Measurements from ENCODE around the gene SACS.

Gene SACS

GRCh38 chr13:23450340-23451046, 17.0 kb upstream of the SACS start:
- no peaks in the 10 kb centered on the region for H3K9me2 ChIP-seq (ENCODE audit: low read depth, low read length)
- no peaks in the 10 kb centered on the region for H4K20me1 ChIP-seq (ENCODE audit: insufficient read depth, low read length)
- no peaks in the 10 kb centered on the region for H3K9me3 ChIP-seq (ENCODE audit: low read length)
- H3K27me3 ChIP-seq (ENCODE audit: insufficient read depth, low read length), result no peaks in the 10 kb centered on the region; the same call in 1 of the 2 replicates
- H3K27ac ChIP-seq (ENCODE audit: low read depth, low read length, poor library complexity, severe bottlenecking), result no peak overlapping the region
- no peak overlapping the region for H3K4me2 ChIP-seq (ENCODE audit: low read length)
- no peak overlapping the region for H2AFZ ChIP-seq (ENCODE audit: low read length)
- no peaks in the 10 kb centered on the region for H3K4me1 ChIP-seq (ENCODE audit: insufficient read depth, low read length, severe bottlenecking)
- no peak overlapping the region for H3K4me3 ChIP-seq (ENCODE audit: low read depth, low read length, poor library complexity, severe bottlenecking)
- H3F3A ChIP-seq (ENCODE audit: insufficient read depth, low read length), result no peaks in the 10 kb centered on the region
- TF ChIP-seq EZH2 (IDR thresholded peaks at IDR 0.05; ENCODE audit: borderline replicate concordance, low read length) (no peak), CTCF (IDR thresholded peaks at IDR 0.05; ENCODE audit: low read length) (no peak)
- no peaks in the 10 kb centered on the region for H3K36me3 ChIP-seq (ENCODE audit: insufficient read depth, low read length)
- no peaks in the 10 kb centered on the region for H3K79me2 ChIP-seq (ENCODE audit: insufficient read depth, low read length)
- H3K9ac ChIP-seq (ENCODE audit: low read length), result no peak overlapping the region

GRCh38 chr13:23449398-23450162, 16.1 kb upstream of the SACS start:
- H4K20me1 ChIP-seq (ENCODE audit: insufficient read depth, low read length), result no peaks in the 10 kb centered on the region
- no peak overlapping the region for H3K4me2 ChIP-seq (ENCODE audit: low read length)
- H3K27ac ChIP-seq (ENCODE audit: low read depth, low read length, poor library complexity, severe bottlenecking), result no peak overlapping the region

GRCh38 chr13:23447927-23448326, 14.4 kb upstream of the SACS start:
- H3K9me3 ChIP-seq (ENCODE audit: low read length), result no peaks in the 10 kb centered on the region
- H3K4me1 ChIP-seq (ENCODE audit: insufficient read depth, low read length, severe bottlenecking), result no peaks in the 10 kb centered on the region
- no peak overlapping the region for H3K4me3 ChIP-seq (ENCODE audit: low read depth, low read length, poor library complexity, severe bottlenecking)
- H3K27me3 ChIP-seq (ENCODE audit: insufficient read depth, low read length), result no peaks in the 10 kb centered on the region
- H4K20me1 ChIP-seq (ENCODE audit: insufficient read depth, low read length), result no peaks in the 10 kb centered on the region
- H3K79me2 ChIP-seq (ENCODE audit: insufficient read depth, low read length), result no peaks in the 10 kb centered on the region
- no peak overlapping the region for H2AFZ ChIP-seq (ENCODE audit: low read length)
- no peak overlapping the region for H3K9ac ChIP-seq (ENCODE audit: low read length)
- no peaks in the 10 kb centered on the region for H3K36me3 ChIP-seq (ENCODE audit: insufficient read depth, low read length)
- no peak overlapping the region for H3K27ac ChIP-seq (ENCODE audit: low read depth, low read length, poor library complexity, severe bottlenecking)
- no peaks in the 10 kb centered on the region for H3F3A ChIP-seq (ENCODE audit: insufficient read depth, low read length)
- H3K9me2 ChIP-seq (ENCODE audit: low read depth, low read length), result no peaks in the 10 kb centered on the region
- H3K4me2 ChIP-seq (ENCODE audit: low read length), result no peak overlapping the region
- no peak for TF ChIP-seq CTCF (IDR thresholded peaks at IDR 0.05; ENCODE audit: low read length)
- TF ChIP-seq EZH2 (IDR thresholded peaks at IDR 0.05; ENCODE audit: borderline replicate concordance, low read length), result no peak

More at GRCh38 chr13:23449398-23450162, 16.1 kb upstream of the SACS start:
- no peak overlapping the region for H3K4me3 ChIP-seq (ENCODE audit: low read depth, low read length, poor library complexity, severe bottlenecking)
- no peaks in the 10 kb centered on the region for H3K4me1 ChIP-seq (ENCODE audit: insufficient read depth, low read length, severe bottlenecking)
- no peak overlapping the region for H2AFZ ChIP-seq (ENCODE audit: low read length)
- no peaks in the 10 kb centered on the region for H3K9me3 ChIP-seq (ENCODE audit: low read length)
- H3F3A ChIP-seq (ENCODE audit: insufficient read depth, low read length), result no peaks in the 10 kb centered on the region
- no peaks in the 10 kb centered on the region for H3K36me3 ChIP-seq (ENCODE audit: insufficient read depth, low read length)
- TF ChIP-seq CTCF (IDR thresholded peaks at IDR 0.05; ENCODE audit: low read length), result no peak
- TF ChIP-seq EZH2 (IDR thresholded peaks at IDR 0.05; ENCODE audit: borderline replicate concordance, low read length), result no peak
- H3K9me2 ChIP-seq (ENCODE audit: low read depth, low read length), result no peaks in the 10 kb centered on the region
- H3K79me2 ChIP-seq (ENCODE audit: insufficient read depth, low read length), result no peaks in the 10 kb centered on the region
- H3K9ac ChIP-seq (ENCODE audit: low read length), result no peak overlapping the region
- H3K27me3 ChIP-seq (ENCODE audit: insufficient read depth, low read length), result no peaks in the 10 kb centered on the region; the same call in 1 of the 2 replicates

Measured in OCI-LY1 (cell line).